GM18520 (cell line): ENCODE results near the gene COL20A1.

Source experiments
- ATAC-seq: cut with Tn5 transposase; IDR thresholded peaks from one replicate; pipeline ENCODE4 v1.9.1; 2021; ENCODE audit not compliant: unreplicated experiment

COL20A1 gene

DNA sequence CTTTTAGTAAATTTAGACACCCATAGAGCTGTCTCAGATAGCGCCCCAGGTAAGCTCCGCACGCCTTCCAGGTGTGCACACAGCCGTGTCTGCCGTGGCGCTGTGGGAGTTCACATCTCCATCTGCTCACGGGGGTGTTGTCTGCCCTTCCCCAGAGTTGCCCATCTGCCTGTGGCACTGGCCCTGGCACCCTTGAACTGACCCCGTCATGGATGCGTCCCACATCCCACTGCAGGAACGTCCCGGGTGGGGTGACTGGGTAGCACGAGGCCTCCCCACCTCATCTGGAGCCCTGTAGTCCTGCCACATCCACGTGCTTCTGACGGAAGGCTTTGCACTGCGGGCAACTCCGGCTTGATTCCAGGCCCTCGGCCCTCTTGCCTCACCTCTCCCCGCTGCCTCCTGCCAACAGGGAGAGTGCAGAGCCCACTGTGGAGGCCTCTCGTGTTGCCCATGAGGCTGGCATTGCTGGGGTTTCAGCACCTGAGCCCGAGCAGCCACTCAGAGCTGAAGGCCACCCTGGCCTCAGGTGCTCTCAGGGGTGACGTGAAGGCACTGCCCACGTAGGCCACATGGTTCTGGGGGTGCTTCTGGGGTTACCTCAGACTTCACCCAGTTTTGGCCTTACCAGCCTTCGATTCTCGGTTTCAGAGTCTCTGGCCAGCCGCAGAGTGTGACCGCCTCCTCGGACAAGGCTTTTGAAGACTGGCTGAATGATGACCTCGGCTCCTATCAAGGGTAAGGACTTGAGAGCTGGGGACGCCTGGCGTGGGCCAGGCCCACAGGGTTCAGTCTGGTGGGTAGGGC, 15.3 kb upstream of the COL20A1 start:
- no peak for ATAC-seq

DNA sequence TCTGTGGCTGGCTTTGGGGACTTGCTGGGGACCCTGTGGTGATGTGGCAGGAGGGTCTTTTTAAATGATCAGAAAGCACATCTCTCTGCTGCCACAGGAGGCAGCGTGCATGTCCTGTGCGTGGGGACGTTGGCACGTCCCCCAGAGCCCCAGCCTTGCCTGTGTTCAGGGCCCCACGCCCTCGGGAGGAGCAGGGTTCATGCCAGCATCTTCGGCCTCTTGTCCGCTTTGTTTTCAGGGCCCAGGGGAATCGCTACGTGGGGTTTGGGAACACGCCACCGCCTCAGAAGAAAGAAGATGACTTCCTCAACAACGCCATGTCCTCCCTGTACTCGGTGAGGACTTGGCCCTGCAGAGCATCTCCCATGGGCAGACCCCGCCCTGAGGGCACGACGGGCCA, 14.3 kb upstream of the COL20A1 start:
- no peak for ATAC-seq

DNA sequence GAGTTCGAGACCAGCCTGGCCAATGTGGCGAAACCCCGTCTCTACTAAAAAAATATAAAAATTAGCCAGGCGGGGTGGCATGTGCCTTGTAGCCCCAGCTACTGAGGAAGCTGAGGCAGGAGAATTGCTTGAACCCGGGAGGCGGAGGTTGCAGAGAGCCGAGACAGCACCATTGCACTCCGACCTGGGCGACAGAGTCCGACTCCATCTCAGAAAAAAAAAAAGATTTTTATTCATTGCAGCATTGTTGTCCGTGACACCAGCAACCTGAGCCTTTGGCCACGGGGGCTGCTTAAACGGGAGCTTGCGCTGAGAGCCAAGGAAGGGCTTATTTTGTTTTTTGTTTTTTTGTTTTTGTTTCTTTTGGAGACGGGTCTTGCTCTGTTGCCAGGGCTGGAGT, 13.1 kb upstream of the COL20A1 start:
- no peak for ATAC-seq

DNA sequence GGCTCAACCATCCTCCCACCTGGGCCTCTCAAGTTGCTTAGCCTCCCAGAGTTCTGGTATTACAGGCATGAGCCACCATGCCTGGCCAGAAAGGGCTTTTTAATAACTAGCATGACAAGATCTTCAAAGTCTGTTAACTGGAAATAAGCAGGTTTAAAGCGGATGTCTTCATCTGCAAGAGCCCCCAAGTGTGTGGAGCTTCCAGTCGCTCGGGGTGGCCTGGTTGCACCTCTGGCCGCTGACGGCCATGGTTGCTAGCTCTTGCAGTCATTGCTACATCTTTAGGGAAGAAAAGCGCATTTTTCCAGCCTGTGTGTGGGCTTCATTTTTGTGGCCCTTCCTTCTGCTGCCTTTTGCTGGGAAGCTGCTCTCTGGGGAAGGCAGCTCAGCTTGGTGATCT, 12.6 kb upstream of the COL20A1 start:
- ATAC-seq: no peak

DNA sequence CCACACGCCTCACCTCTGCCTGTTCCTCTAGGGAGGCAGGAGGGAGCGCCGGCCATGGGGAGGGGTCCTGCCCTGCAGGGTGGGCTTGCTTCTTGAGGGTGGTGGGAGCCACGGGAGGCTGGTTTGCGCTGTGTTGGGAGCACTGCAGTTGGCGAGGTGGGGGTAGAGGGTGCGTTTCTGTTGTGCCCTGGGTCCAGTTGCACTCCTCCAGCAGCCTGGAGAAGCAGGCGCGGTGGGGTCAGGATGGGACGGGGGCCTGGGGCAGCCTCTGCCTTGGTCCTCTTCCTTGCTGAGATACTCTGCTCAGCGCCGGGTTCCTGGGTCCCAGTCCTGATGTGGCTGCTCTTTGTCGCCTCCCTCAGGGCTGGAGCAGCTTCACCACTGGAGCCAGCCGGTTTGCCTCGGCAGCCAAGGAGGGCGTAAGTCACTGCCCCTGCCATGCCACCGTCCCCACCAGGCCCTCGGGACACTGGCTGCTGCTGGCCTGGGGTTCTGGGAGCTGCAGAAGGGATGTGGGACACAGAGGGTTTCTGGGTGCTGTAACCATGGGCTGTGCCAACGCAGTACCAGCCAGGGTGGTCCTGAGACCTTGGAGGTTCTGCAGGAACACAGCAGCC, 11.9 kb upstream of the COL20A1 start:
- ATAC-seq: no peak

DNA sequence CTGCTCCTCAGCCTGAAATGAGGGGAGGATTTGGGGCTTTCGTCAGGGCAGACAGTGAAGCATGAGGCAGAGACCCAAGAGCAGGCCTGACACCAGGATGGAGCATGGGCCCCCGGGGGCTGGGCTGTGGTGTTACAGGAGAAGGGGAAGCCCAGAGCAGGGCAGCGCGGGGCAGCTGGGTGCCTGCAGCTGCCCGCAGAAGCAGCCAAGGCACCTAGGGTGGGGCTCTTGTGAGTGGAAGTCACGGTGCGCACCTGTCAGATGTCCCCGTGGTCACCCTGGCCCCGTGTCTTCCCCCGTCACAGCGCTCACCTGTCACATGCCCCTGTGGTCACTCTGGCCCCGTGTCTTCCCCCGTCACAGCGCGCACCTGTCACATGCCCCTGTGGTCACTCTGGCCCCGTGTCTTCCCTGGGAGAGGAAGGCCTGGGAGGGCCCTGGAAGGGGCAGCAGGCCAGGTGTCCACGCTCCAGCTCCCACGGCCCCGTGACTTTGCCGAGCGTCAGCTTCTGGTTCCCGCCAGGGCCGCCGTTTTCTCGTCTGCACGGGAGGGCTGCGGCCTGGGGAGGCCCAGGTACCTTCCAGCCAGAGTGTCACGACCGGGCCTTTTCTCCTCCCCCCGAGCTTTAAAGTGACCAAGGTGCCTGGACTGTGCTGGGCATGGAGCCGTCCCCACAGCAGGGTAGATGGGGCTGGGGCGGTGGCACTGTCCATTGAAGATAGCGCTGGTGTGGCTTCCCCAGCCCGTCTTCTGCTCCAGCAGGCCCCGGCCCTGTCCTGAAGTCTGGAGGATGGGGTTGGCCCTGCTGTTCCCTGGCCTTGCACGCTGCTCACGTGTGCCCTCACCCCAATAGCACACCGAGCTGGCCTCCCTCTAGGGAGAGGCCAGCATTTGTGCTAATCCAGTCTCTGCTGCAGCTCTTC, 11.0 kb upstream of the COL20A1 start:
- ATAC-seq: no peak

DNA sequence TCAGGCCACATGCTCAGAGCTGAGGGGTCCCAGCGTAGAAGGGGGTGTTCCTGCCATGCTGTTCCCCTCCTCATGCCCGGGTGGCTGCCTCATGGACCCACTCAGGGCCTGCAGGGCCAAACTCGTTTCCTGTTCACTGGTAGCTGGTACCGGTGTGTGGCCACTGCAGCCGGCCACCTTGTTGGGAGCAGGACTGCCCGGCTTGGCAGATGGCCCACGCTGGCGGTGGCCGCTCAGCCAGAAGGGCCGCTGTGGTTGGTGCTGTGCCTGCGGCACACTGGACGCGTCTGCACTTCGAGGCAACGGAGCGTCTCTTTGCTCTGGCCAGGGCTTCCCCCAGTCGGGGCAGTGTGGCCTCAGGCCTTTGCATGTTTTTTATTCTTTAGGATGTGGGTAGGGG, 10.0 kb upstream of the COL20A1 start:
- no peak for ATAC-seq

DNA sequence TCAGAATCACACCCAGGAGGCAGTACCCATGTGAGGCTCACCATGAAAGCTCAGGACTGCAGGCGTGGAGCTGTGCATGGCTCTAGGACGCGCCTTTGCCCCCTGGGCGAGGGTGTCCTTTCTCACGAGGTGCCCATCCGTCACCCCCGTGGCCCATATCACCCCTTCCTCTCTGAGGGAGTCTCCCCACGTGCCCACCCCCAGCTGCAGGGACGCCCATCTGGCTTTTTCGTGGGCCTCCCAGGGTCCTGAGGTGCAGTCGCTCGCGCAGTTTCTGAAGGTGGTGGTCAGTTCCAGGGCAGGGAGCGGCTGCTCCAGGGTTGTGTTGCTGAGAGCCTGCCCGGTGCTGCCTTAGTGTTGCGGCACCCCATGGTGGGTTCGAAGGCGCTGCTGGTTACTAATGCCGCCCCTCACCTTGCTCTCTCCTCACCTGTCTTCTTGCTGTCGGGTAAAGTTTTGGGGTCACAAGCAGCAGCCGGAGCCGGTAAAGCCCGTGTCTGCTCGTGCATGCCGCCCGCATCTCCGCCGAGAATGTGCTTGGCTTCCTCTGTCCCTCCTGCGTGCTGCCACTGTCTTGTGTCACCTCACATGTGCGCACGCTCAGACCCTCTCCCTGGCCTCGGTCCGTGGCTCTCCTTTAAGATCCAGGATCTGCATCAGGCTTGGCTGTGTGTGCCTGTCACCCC, 9.4 kb upstream of the COL20A1 start:
- ATAC-seq: no peak

DNA sequence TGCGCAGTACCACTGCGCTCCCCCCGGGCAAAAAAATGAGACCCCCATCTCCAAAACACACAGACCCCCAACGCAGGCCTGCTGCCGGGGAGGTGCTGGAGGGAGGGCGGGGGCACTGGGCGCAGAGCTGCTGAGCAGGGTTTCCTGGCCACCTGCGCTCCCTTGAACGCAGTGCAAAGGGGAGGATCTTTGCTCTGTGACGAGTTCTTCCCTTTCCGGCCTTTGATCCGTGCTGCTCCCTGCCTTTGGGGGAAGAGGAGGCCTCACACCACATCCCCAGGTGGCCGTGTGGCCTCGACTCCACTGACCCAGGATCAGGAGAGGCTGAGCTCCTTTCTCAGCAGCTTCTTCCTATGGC, 8.9 kb upstream of the COL20A1 start:
- no peak for ATAC-seq

DNA sequence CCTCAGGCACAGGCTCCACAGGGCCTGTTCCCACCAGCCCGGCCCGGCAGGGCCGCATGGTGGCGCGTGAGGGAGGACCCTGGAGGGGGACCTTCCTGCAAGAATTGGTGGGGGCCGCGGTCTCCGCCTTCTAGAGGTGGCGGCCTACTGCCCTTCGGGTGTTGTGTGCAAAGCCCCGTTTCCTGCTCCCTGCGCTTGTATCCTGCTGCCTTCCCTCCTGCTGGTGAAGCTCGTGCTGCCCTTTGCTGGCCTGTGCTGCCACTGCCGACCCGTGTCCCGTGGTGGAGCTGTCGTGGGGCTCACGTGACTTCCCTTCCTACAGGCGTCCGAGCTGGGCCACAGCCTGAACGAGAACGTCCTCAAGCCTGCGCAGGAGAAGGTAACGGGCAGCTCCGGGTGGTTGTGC, 8.4 kb upstream of the COL20A1 start:
- ATAC-seq: no peak

DNA sequence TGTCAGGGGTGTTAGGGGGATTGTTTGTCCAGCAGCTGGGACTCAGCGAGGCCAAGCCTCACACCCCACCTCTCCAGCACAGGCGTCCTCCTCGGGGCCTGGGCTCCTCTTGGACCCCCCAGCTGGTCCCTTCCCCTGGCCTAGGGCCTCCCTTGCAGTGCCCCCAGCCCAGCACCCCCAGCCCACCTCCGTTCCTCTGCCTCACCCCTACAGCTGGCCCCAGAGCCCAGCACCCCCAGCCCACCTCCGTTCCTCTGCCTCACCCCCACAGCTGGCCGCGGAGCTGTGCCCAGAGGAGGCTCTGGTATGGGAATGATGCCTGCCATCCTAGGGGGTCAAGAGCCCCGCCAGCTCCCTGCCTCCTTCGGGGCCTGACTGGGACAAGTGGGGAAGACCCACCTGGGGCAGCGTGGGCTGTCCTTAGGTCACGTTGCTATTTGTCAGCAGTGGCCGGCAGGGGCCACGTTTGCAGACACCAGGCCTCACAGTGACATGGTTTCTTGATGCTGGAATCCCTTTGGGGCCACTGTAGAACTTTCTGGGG, 7.9 kb upstream of the COL20A1 start:
- no peak for ATAC-seq

DNA sequence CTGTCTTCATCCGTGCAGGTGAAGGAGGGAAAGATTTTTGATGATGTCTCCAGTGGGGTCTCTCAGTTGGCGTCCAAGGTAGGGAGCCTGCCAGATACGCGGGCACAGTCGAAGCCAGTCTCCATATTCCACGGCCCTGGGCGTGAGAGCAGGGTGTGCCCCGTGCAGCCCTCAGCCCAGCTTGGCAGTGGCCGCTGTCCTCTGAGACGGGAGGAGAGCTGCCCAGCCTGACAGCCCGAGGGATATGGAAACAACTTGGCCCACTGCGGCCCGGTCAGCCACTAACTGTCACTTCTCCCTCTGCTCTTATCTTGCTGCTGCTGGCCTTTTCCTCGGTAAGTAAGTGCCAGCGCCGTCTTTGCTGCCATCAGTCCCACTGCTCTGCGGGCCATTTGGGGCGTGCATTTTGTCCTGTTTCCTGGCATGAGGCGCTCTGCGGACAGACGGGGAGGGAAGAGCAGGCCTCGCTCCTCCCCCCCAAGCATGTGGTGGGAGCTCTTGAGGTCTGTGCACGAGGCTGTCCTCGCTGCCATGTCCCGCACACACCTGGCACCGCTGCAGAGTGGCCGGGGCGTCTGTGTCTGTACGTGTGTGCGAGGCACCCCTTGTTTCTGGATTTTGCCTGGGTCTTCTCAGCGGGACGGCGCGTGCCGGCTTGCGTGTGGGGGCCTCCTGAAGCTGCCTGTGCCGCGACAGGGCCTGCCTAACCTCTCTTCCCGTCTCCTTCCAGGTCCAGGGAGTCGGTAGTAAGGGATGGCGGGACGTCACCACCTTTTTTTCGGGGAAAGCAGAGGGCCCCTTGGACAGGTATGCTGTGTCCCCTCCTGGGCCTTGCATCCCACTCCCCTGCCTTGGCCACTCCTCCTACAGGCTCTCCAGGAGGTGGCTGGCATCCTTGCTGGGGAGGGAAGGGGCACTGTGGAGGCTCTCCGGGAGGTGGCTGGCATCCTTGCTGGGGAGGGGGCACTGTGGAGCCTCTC, 7.1 kb upstream of the COL20A1 start:
- no peak for ATAC-seq

DNA sequence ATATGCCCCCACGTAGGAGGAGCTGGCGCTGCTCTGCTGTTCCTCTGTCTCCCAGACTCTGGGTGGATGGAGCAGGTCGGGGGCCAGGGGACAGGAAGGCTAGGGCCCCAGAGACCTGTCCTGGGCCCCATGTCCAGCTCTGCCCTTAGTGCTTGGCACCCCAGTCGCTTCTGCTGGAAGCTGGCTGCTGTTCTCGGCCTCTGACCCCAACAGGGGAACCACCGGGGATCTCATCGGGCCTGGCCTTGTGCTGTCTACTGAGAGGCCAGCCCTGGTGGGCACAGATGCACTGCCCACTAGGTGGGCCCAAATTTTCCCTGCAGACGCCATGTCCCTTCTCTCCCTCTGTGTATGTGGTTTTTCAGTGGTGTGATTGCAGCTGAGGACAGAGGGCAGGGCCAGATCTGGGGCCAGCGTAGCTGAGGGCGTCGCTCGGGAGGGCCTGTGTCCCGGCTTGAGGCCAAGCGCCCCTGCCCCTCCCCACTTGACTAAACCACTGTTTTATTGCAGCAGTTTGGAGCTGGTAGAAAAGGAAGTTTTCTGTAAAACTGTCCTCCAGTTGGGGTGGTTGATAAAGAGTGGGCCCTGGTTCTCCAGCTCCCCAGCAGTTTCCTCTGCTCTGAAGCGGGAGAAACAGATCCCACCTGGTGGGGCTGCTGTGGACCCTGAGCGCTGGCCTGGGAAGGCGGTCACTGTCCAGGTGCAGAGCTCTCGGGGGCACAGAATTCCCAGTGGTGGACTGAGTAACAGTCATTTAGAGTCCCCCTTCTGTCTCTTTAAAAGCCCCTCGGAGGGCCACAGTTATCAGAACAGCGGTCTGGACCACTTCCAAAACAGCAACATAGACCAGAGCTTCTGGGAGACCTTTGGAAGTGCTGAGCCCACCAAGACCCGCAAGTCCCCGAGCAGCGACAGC, 5.9 kb upstream of the COL20A1 start:
- no peak for ATAC-seq

DNA sequence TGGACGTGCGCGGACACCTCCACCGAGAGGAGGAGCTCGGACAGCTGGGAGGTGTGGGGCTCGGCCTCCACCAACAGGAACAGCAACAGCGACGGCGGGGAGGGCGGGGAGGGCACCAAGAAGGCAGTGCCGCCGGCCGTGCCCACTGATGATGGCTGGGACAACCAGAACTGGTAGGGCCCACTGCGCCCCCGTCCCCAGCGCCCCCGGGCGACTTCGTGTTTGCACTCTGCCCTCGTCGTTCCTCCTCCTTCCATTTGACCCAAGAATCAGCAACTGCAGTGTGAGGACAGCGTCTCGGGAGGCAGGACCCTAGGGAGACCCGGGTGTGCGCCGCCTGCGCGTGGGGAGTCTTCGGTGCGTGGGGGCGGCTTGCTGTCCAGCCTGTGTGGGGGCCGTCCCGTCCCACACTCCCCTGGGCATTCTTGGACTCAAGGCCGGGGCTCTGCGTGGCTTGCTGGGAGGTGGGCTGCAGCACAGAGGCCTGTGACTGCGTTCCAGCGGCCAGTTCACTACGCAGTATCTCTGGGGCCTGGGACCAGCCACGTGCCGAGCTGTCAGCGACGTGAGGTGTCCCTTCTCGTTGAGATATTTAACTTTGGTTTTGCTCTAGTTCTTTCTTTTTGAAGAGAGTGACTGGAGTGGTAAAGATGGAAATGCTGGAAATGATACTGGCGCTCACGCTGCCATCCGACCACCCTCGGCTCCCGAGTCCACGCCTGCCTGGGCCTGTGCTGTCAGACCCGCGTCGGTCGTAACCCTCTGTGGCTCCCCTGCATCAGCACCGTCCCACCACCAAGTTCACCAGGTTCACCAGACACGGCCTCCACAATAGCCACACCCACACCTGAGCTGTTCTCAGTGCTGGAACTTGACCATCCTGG, 5.0 kb upstream of the COL20A1 start:
- no peak for ATAC-seq

DNA sequence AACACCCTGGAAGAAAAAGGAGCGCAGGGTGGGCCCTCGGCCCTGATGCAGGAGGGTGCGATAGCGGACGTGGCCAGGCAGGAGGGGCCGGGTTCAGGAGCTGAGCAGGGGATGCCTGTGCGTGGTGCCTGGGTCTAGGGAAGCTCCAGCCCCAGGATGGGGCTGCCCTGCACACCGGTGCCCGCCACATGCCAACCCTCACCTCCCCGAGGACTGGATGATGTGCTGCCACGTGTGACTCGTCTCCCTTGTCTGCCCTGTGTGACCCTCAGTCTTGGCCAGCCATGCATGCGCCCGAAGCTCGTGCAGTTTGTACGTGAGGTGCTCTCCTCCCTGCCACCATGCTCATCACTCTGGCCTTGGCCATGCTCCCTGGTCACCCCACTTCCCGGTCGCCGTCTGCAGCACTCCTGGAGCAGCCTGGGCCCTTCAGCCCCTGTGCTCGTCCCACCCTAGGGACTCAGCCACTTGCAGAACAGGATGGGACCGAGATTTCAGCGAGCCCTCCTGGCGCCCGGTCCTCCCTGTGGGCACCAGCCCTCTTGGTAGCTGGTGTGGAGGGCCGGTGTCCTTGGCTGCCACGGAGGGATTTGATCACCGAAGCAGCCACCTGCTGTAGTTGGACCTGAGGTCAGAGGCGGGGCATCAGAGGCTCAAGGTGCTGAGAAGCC, 4.3 kb upstream of the COL20A1 start:
- ATAC-seq: no peak

DNA sequence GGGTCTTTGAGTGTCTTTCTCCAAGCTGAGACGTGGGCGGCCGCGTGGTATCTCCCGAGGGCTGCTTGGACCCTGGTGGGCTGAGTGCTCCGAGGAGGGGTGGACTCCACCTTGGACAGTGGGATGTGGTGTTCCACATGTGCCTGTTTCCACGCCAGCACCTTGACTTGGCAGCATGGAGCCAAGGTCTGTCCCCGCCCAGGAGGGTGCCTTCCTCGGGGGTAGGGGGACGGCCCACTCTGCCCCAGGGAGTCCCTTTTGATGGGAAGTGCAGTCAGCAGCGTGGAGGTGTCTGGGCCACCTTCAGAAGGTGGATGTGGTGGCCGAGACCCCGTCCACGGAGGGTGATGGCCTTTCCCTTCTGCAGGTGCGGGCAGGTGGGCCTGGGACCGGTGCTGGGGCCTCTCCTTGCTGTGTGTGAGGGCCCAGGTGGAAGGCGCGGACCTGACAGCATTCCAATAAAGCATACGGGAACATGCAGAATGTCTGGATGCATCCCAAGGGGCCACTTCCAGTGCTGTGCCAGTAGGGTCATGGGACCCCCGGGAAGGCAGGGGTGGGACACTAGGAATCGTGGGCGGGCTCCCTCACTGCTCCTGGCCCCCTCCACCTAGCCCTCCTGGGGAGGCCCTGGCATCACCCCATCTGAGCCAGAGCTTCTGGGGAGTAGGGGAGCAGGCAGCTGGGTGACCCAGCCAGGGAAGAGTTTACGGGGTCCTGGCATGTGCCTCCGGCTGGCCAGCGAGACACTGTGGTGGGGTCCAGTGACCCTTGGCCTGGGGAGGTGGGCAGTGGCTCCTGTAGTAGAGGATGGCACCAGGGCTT, 3.5 kb upstream of the COL20A1 start:
- no peak for ATAC-seq
